Left ventricle myocardium inferior (tissue), 1 donor: Measurements from ENCODE around the gene CD207. TPM values are rescaled to one million over a fixed set of nuclear protein-coding genes. Genes with fewer than 3 reads are reported as not detected.

ENCODE experiments used
- DNase-seq: peaks from one replicate; pipeline ENCODE4 v3.0.0-alpha.2; 2020
- H3K27ac ChIP-seq: fragments of 200-600 bp; replicated peaks from 2 replicates; pipeline ENCODE4 v1.8.0; 2021
- H3K27me3 ChIP-seq: fragments of 200-600 bp; 2 replicates; pipeline ENCODE4 v1.8.0; 2021; ENCODE audit warnings: low read depth
- H3K36me3 ChIP-seq: fragments of 200-600 bp; 2 replicates; pipeline ENCODE4 v1.8.0; 2021
- H3K4me1 ChIP-seq: fragments of 200-600 bp; 2 replicates; pipeline ENCODE4 v1.8.0; 2021
- H3K4me3 ChIP-seq: fragments of 200-600 bp; 2 replicates; pipeline ENCODE4 v1.8.0; 2021; ENCODE audit warnings: mild to moderate bottlenecking, moderate library complexity
- H3K9me3 ChIP-seq: fragments of 200-600 bp; replicated peaks from 2 replicates; pipeline ENCODE4 v1.8.0; 2021
- CTCF ChIP-seq: fragments of 200-600 bp; IDR thresholded peaks from 2 replicates; pipeline ENCODE4 v1.8.0; 2021; ENCODE audit warnings: antibody characterized with exemption, mild to moderate bottlenecking, borderline replicate concordance
- intact Hi-C: fragments of 100-400 bp; cut with micrococcal nuclease; formaldehyde crosslinking; loops from one replicate; pipeline ENCODE4 v1.11.0; 2022
- total RNA-seq: library from RNA; stranded (reverse); fragmentation: NEBNext Ultra II Directional; extraction: Animal tissue kit (Norgen Biotek cat#: 25700); gene quantifications from one replicate; pipeline ENCODE4 v1.2.1, GENCODE V29; 2021
- donor health status: DM: no; HTN: yes; CAD: no; lungs with severe emphysema.

The CD207 gene
- total RNA-seq, 1 donor from 2014 or later: not detected

- DNase-seq: peak; percentile 21
These were observed 6.4 kb downstream of the CD207 start for GRCh38 chr2:70828914-70829824.

GRCh38 chr2:70828115-70828514, 7.5 kb downstream of the CD207 start:
- intact Hi-C loops: no loop called here
- no peak for DNase-seq

More at GRCh38 chr2:70828914-70829824, 6.4 kb downstream of the CD207 start:
- no peak for TF ChIP-seq CTCF
- peaks cover 6% of the 10 kb centered on the region for H3K27me3 ChIP-seq
- H3K27ac ChIP-seq: peak overlapping the region; percentile 58
- peaks cover 31% of the 10 kb centered on the region for H3K4me1 ChIP-seq
- no peak overlapping the region for H3K4me3 ChIP-seq
- H3K36me3 ChIP-seq: no peaks in the 10 kb centered on the region
- intact Hi-C loops: no loop called here
- no peaks in the 10 kb centered on the region for H3K9me3 ChIP-seq

GRCh38 chr2:70827388-70827787, 8.2 kb downstream of the CD207 start:
- peaks cover 31% of the 10 kb centered on the region for H3K4me1 ChIP-seq
- H3K9me3 ChIP-seq: no peaks in the 10 kb centered on the region
- TF ChIP-seq CTCF: no peak
- DNase-seq: no peak
- intact Hi-C loops: no loop called here
- no peak overlapping the region for H3K4me3 ChIP-seq
- H3K27me3 ChIP-seq: no peaks in the 10 kb centered on the region
- H3K36me3 ChIP-seq: no peaks in the 10 kb centered on the region
- H3K27ac ChIP-seq: no peak overlapping the region

More at GRCh38 chr2:70828115-70828514, 7.5 kb downstream of the CD207 start:
- no peaks in the 10 kb centered on the region for H3K27me3 ChIP-seq
- H3K4me1 ChIP-seq: peaks cover 31% of the 10 kb centered on the region
- no peak overlapping the region for H3K4me3 ChIP-seq
- H3K9me3 ChIP-seq: no peaks in the 10 kb centered on the region
- TF ChIP-seq CTCF: no peak
- H3K36me3 ChIP-seq: no peaks in the 10 kb centered on the region
- H3K27ac ChIP-seq: peak overlapping the region; percentile 58

DNA sequence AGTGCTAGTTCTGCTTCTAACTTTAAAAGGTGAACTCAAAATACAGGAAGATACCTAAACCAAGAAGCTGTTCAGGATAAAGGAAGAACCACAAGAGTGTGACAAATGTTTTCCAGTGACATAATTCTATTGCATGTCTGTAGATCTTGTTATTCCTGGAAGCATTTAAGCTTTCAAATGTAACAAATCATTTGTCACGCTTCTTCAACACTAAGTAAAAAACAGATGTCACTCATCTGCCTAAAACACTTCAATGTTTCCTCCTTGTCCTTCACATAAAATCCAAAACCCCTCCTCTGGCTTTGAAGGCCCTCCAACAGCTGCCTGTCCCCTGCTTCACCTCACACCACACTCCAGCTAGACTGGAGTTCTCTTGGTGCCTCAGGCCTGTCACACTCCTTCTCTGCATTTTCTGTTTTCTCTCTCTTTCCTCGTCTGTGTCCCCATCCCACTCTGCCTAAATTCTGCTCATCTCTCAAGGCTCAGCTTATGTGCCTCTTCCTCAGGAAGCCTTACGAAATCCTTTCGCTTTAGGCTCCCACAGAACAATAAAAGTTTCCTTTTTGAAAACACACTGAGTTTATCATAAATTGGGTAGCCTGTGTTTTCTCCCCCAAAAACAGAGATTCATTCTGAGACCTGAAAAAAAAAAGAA, 8.8 kb downstream of the CD207 start:
- no peaks in the 10 kb centered on the region for H3K36me3 ChIP-seq
- peaks cover 31% of the 10 kb centered on the region for H3K4me1 ChIP-seq
- no peak for TF ChIP-seq CTCF
- no peak for DNase-seq
- H3K9me3 ChIP-seq: no peaks in the 10 kb centered on the region
- no peaks in the 10 kb centered on the region for H3K27me3 ChIP-seq
- intact Hi-C loops: no loop called here
- H3K27ac ChIP-seq: no peak overlapping the region
- H3K4me3 ChIP-seq: no peak overlapping the region

DNA sequence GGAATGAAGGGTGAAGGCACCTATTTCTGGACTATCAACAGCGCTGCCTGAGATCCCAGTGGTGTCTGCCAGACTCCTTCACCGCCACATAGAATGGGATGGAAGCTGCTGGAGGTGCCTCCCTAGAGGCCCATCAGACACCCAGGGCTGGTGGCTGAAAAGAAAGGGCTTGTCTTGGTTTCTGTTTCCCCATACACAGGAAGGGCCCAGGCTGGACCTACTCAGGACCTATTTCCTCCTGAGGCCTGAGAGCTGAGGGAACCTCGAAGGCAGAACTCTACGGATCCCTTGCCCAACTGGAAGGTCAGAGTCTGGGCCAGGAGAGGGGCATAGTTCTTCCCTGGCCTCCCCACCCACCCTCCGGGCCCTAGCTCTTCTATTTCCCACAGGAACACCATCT, 12.4 kb downstream of the CD207 start:
- no peak for TF ChIP-seq CTCF
- no peak overlapping the region for H3K4me3 ChIP-seq
- intact Hi-C loops: no loop called here
- H3K4me1 ChIP-seq: peaks cover 4% of the 10 kb centered on the region
- H3K27ac ChIP-seq: no peak overlapping the region
- DNase-seq: no peak
- no peaks in the 10 kb centered on the region for H3K9me3 ChIP-seq
- peaks cover 21% of the 10 kb centered on the region for H3K27me3 ChIP-seq
- no peaks in the 10 kb centered on the region for H3K36me3 ChIP-seq
